Thoracic aorta (tissue), 2 donors: ENCODE measurements around the gene TRPC3. TPM values are rescaled to one million over a fixed set of nuclear protein-coding genes. Genes with fewer than 3 reads are reported as not detected.
A peak's percentile ranks its signal among the peaks of the same experiment; 100 is the strongest.

Experiments used
- ATAC-seq: fragments of 150-250 bp; one replicate; pipeline ENCODE4 v1.8.0; 2017; ENCODE audit warnings: low read depth; ENCODE audit not compliant: insufficient number of reproducible peaks, low FRiP score
- DNase-seq: peaks from one replicate; pipeline ENCODE4 v3.0.0-alpha.2; 2020; ENCODE audit warnings: low spot score
- H3K27ac ChIP-seq, 2 donors: fragments of 200-600 bp; sonication (generic); 1 replicate in 1 of 2; 2 replicates in 1 of 2; pipeline ENCODE4 v1.5.1; 2016; ENCODE audit warnings: mild to moderate bottlenecking in 2 of 2, moderate library complexity in 2 of 2
- H3K27me3 ChIP-seq: fragments of 200-600 bp; sonication (generic); replicated peaks from 2 replicates; pipeline ENCODE4 v1.6.0; 2016; ENCODE audit warnings: mild to moderate bottlenecking; ENCODE audit not compliant: insufficient read depth
- H3K36me3 ChIP-seq: fragments of 200-600 bp; sonication (generic); one replicate; pipeline ENCODE4 v1.5.1; 2016
- H3K4me1 ChIP-seq, 2 donors: fragments of 200-600 bp; sonication (generic); 1 replicate in 1 of 2; 2 replicates in 1 of 2; pipeline versions ENCODE4 v1.5.1 to v1.6.0; 2016; ENCODE audit warnings: low read depth in 2 of 2, mild to moderate bottlenecking in 1 of 2; ENCODE audit not compliant: control insufficient read depth in 1 of 2
- H3K4me3 ChIP-seq: fragments of 200-600 bp; sonication (generic); 2 replicates; pipeline ENCODE4 v1.5.1; 2016; ENCODE audit warnings: mild to moderate bottlenecking
- H3K9me3 ChIP-seq: fragments of 200-600 bp; sonication (generic); 2 replicates; pipeline ENCODE4 v1.5.1; 2016
- CTCF ChIP-seq: fragments of 200-600 bp; sonication (generic); IDR thresholded peaks from one replicate; pipeline ENCODE4 v1.5.1; 2019; ENCODE audit warnings: antibody characterized with exemption
- total RNA-seq, 2 donors: library from RNA; depleted of rRNA; stranded (reverse); fragments of >200 nt; gene quantifications; one replicate each; pipeline versions ENCODE4 v1.1.0 to v1.2.3, GENCODE V29; 2016

TRPC3 gene
- total RNA-seq: under 1 TPM; 0.27 to 0.78 TPM

GRCh38 chr4:121951521-121952110 is at the start of gene TRPC3:
Gene TRPC3 (minus strand): TSS chr4:121952060. CDS start chr4:121951680, 380 bp downstream.
- DNase-seq: no peak
- Histone ChIP-seq H3K9me3 (no peaks in the 10 kb centered on the region), H3K27ac (no peak within 1 kb of the TSS), H3K4me1 (peaks cover 0 to 9% of the 10 kb centered on the region in 2 donors), H3K27me3 (no peaks in the 10 kb centered on the region), H3K4me3 (peak within 1 kb of the TSS; percentile 78), H3K36me3 (no peaks in the 10 kb centered on the region)
- ATAC-seq: no peak
- no peak for TF ChIP-seq CTCF

DNA sequence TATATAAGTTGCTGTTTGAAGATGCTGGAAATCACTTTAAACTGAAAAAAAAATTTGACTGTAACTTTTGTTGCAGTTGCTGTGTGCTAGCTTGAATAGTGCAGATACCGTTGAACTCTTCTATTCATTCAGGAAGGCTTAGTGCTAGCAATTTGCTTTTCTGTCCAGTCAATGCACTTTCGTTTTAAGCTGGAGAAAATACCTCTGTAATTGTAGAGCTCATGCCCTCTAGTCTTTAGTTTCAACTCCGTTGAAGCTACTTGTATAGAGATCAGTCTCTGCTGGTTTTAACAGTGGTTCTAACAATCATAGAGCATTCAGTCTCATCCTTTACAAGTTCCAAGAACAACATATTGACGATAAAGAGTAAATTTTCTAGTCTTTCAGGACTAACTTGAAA is 49.0 kb upstream of the TRPC3 start:
- no peak for TF ChIP-seq CTCF

GRCh38 chr4:121998024-121998423 is 46.2 kb upstream of the TRPC3 start:
- DNase-seq: no peak
- no peaks in the 10 kb centered on the region for H3K9me3 ChIP-seq
- H3K36me3 ChIP-seq: no peaks in the 10 kb centered on the region
- no peak for TF ChIP-seq CTCF
- H3K4me1 ChIP-seq: no peaks in the 10 kb centered on the region
- ATAC-seq: no peak
- no peak overlapping the region for H3K4me3 ChIP-seq
- no peak overlapping the region for H3K27ac ChIP-seq
- H3K27me3 ChIP-seq: no peaks in the 10 kb centered on the region

More for the DNA sequence above, 49.0 kb upstream of the TRPC3 start:
- H3K36me3 ChIP-seq: no peaks in the 10 kb centered on the region
- no peak overlapping the region for H3K27ac ChIP-seq
- no peaks in the 10 kb centered on the region for H3K27me3 ChIP-seq
- no peaks in the 10 kb centered on the region for H3K9me3 ChIP-seq
- DNase-seq (no peak), ATAC-seq (no peak)
- peak overlapping the region; percentile 2 for H3K4me3 ChIP-seq
- peaks cover 0 to 9% of the 10 kb centered on the region in 2 donors for H3K4me1 ChIP-seq

- Histone ChIP-seq H3K27ac (no peak overlapping the region), H3K9me3 (no peaks in the 10 kb centered on the region), H3K36me3 (no peaks in the 10 kb centered on the region), H3K27me3 (no peaks in the 10 kb centered on the region), H3K4me1 (no peaks in the 10 kb centered on the region), H3K4me3 (no peak overlapping the region)
- DNase-seq (no peak), ATAC-seq (no peak)
- TF ChIP-seq CTCF: no peak
Observed at GRCh38 chr4:121995790-121996537, 44.1 kb upstream of the TRPC3 start.

DNA sequence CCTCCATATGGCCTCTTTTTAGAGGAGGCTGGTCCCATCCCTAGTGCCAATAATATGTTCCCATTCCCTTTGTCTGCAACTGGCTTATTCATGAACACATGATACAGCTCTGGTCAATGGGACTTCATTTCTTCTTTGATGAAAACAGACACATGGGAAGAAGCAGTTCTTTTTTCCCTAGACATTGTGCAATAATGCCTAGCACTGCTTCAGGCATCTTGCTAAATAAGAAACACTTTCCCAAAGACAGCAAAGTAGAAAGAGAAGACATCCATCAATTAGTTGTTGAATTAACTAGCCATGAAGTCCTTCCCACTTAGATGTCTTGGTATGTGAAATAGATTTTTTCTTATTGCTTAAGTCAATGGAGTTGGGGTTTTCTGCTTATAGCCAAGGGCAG is 40.1 kb upstream of the TRPC3 start:
- Histone ChIP-seq H3K9me3 (no peaks in the 10 kb centered on the region), H3K36me3 (no peaks in the 10 kb centered on the region), H3K4me1 (no peaks in the 10 kb centered on the region), H3K4me3 (no peak overlapping the region), H3K27ac (no peak overlapping the region), H3K27me3 (no peaks in the 10 kb centered on the region)
- TF ChIP-seq CTCF: no peak
- DNase-seq (no peak), ATAC-seq (no peak)
